Neural cell (in vitro differentiated cells): ENCODE results near the gene TCEA3. TPM values are rescaled to one million over a fixed set of nuclear protein-coding genes. Genes with fewer than 3 reads are reported as not detected.

Experiments
- H2AFZ ChIP-seq: fragments of 200-600, 300-800 bp; sonication (generic), shearing (Covaris generic); 2 replicates; pipeline ENCODE4 v1.6.0; 2014; ENCODE audit warnings: low read depth, mild to moderate bottlenecking, antibody characterized with exemption, low read length, moderate library complexity
- H3F3A ChIP-seq: fragments of 200-600 bp; shearing (Covaris generic); 2 replicates; pipeline ENCODE4 v1.6.1; 2016; ENCODE audit warnings: mild to moderate bottlenecking, moderate library complexity, mixed read lengths, antibody characterized with exemption, low read length; ENCODE audit not compliant: insufficient read depth, poor library complexity, severe bottlenecking
- H3K27ac ChIP-seq: fragments of 200-600, 300-800 bp; sonication (generic), shearing (Covaris generic); 2 replicates; pipeline ENCODE4 v1.5.1; 2014; ENCODE audit warnings: mild to moderate bottlenecking, low read length, moderate library complexity
- H3K27me3 ChIP-seq: fragments of 300-800, 200-600 bp; sonication (generic), shearing (Covaris generic); 2 replicates; pipeline ENCODE4 v1.6.0; 2014; ENCODE audit warnings: mild to moderate bottlenecking, low read depth, low read length, moderate library complexity; ENCODE audit not compliant: insufficient read depth
- H3K36me3 ChIP-seq: fragments of 300-800, 200-600 bp; sonication (generic), shearing (Covaris generic); 2 replicates; pipeline ENCODE4 v1.5.1; 2014; ENCODE audit warnings: mild to moderate bottlenecking, antibody characterized with exemption, low read length, moderate library complexity; ENCODE audit not compliant: insufficient read depth
- H3K4me2 ChIP-seq: fragments of 300-800, 200-600 bp; sonication (generic), shearing (Covaris generic); 2 replicates; pipeline ENCODE4 v1.6.0; 2014; ENCODE audit warnings: mild to moderate bottlenecking, low read length
- H3K4me3 ChIP-seq: fragments of 300-800, 200-600 bp; sonication (generic), shearing (Covaris generic); 2 replicates; pipeline ENCODE4 v1.5.1; 2014; ENCODE audit warnings: mild to moderate bottlenecking, low read length, moderate library complexity
- H3K79me2 ChIP-seq: fragments of 200-600 bp; shearing (Covaris generic); replicated peaks from 2 replicates; pipeline ENCODE4 v1.6.0; 2014; ENCODE audit warnings: mild to moderate bottlenecking, low read length, moderate library complexity; ENCODE audit not compliant: insufficient read depth
- H3K9ac ChIP-seq: fragments of 300-800, 200-600 bp; sonication (generic), shearing (Covaris generic); 2 replicates; pipeline ENCODE4 v1.6.1; 2016; ENCODE audit warnings: mild to moderate bottlenecking, low read length, mixed read lengths
- H3K9me2 ChIP-seq: fragments of 200-600 bp; shearing (Covaris generic); 2 replicates; pipeline ENCODE4 v1.6.1; 2016; ENCODE audit warnings: mild to moderate bottlenecking, low read length, mixed read lengths; ENCODE audit not compliant: insufficient read depth
- H3K9me3 ChIP-seq: fragments of 200-600, 300-800 bp; sonication (generic), shearing (Covaris generic); 2 replicates; pipeline ENCODE4 v1.6.1; 2016; ENCODE audit warnings: mild to moderate bottlenecking, mixed run types, low read length, moderate library complexity, mixed read lengths
- H4K20me1 ChIP-seq: fragments of 200-600 bp; shearing (Covaris generic); 2 replicates; pipeline ENCODE4 v1.6.1; 2016; ENCODE audit warnings: mild to moderate bottlenecking, mixed run types; ENCODE audit not compliant: insufficient read depth
- EP300 ChIP-seq: fragments of 450-650 bp; conservative IDR thresholded peaks from 2 replicates; pipeline ENCODE4 v1.6.1; 2014; ENCODE audit warnings: antibody characterized with exemption, mild to moderate bottlenecking, moderate library complexity; ENCODE audit not compliant: poor library complexity, severe bottlenecking
- EZH2 ChIP-seq: fragments of 200-600, 300-800 bp; shearing (Covaris generic), sonication (generic); IDR thresholded peaks from 2 replicates; pipeline ENCODE4 v1.6.1; 2014; ENCODE audit warnings: antibody characterized with exemption, low read length, borderline replicate concordance, mild to moderate bottlenecking; ENCODE audit not compliant: insufficient read depth, poor library complexity, severe bottlenecking
- MXI1 ChIP-seq: fragments of 450-650 bp; conservative IDR thresholded peaks from 2 replicates; pipeline ENCODE4 v1.6.1; 2014; ENCODE audit warnings: antibody characterized with exemption, mild to moderate bottlenecking; ENCODE audit not compliant: poor library complexity, severe bottlenecking
- POLR2AphosphoS5 ChIP-seq: IDR thresholded peaks from 2 replicates; pipeline ENCODE4 v1.6.1; 2012
- RAD21 ChIP-seq: fragments of 450-650 bp; conservative IDR thresholded peaks from 2 replicates; pipeline ENCODE4 v1.6.1; 2014; ENCODE audit warnings: antibody characterized with exemption, mild to moderate bottlenecking, moderate library complexity
- SMC3 ChIP-seq: fragments of 450-650 bp; conservative IDR thresholded peaks from 2 replicates; pipeline ENCODE4 v1.6.1; 2014; ENCODE audit warnings: antibody characterized with exemption, mild to moderate bottlenecking, moderate library complexity; ENCODE audit not compliant: poor library complexity
- TAF1 ChIP-seq: IDR thresholded peaks from 2 replicates; pipeline ENCODE4 v1.6.1; 2012; ENCODE audit warnings: low read depth
- polyA plus RNA-seq: library from polyadenylated mRNA; depleted of rRNA; stranded (reverse); fragments of >200 nt; gene quantifications from 2 replicates; pipeline ENCODE4 v1.2.3, GENCODE V29; 2014
- TF ChIP-seq, protein P1 (sequence below): IDR thresholded peaks from 2 replicates; pipeline ENCODE4 v1.6.1; 2012; ENCODE audit warnings: borderline replicate concordance
- TF ChIP-seq, protein P2 (sequence below): fragments of 450-650 bp; IDR thresholded peaks from 2 replicates; pipeline ENCODE4 v1.5.1; 2014; ENCODE audit warnings: antibody characterized with exemption, mild to moderate bottlenecking, moderate library complexity; ENCODE audit not compliant: poor library complexity, severe bottlenecking

The TCEA3 gene
- polyA plus RNA-seq, 1 donor from 2014 or later = not detected

DNA sequence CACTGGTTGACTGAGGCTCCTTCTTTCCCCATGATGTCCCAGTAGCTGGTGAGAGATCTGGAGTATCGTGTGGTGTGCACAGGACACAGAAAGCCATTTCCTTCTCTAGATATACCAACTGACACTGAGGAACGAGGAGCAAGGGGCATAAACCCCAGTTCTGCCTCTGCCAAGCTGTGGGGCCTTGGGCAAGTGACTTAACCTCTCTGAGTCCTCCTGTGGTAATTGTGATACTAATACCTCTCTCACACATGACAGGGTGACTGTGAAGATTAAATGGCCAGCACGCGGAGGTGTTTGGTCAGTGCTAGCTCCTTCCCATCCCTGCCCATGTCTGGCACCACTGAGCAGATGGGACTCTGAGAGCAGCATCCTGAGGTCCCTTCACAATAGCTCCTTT, 26.3 kb upstream of the TCEA3 start:
- no peaks in the 10 kb centered on the region for H3F3A ChIP-seq
- no peaks in the 10 kb centered on the region for H3K79me2 ChIP-seq
- no peak overlapping the region for H2AFZ ChIP-seq
- H3K27me3 ChIP-seq = no peaks in the 10 kb centered on the region
- TF ChIP-seq, protein P1, sequence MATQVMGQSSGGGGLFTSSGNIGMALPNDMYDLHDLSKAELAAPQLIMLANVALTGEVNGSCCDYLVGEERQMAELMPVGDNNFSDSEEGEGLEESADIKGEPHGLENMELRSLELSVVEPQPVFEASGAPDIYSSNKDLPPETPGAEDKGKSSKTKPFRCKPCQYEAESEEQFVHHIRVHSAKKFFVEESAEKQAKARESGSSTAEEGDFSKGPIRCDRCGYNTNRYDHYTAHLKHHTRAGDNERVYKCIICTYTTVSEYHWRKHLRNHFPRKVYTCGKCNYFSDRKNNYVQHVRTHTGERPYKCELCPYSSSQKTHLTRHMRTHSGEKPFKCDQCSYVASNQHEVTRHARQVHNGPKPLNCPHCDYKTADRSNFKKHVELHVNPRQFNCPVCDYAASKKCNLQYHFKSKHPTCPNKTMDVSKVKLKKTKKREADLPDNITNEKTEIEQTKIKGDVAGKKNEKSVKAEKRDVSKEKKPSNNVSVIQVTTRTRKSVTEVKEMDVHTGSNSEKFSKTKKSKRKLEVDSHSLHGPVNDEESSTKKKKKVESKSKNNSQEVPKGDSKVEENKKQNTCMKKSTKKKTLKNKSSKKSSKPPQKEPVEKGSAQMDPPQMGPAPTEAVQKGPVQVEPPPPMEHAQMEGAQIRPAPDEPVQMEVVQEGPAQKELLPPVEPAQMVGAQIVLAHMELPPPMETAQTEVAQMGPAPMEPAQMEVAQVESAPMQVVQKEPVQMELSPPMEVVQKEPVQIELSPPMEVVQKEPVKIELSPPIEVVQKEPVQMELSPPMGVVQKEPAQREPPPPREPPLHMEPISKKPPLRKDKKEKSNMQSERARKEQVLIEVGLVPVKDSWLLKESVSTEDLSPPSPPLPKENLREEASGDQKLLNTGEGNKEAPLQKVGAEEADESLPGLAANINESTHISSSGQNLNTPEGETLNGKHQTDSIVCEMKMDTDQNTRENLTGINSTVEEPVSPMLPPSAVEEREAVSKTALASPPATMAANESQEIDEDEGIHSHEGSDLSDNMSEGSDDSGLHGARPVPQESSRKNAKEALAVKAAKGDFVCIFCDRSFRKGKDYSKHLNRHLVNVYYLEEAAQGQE = no peak
- no peaks in the 10 kb centered on the region for H3K9me2 ChIP-seq
- no peak overlapping the region for H3K27ac ChIP-seq
- H3K9ac ChIP-seq = no peak overlapping the region
- H4K20me1 ChIP-seq = no peaks in the 10 kb centered on the region
- H3K4me2 ChIP-seq = no peak overlapping the region
- no peaks in the 10 kb centered on the region for H3K36me3 ChIP-seq
- no peak overlapping the region for H3K4me3 ChIP-seq
- H3K9me3 ChIP-seq = no peaks in the 10 kb centered on the region

DNA sequence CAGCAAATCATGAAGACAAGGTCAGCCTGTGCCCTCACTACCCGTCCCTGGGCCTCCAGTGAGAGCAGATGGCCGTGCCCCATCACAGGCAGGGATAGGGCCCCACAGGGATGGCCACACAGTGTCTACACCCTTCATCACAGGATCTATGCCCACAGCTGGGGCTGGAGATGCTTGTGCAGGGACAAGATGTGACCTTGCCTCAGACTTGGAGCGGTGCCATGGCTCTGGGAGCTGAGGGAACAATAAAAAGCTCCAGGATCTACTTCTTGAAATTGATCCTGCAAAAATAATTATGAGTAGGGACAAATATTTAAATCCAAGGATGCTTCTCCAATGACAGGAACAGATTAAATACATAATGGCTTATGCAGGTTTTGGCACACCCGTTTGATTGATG, 25.4 kb upstream of the TCEA3 start:
- H3K9me2 ChIP-seq = no peaks in the 10 kb centered on the region
- no peak overlapping the region for H3K4me2 ChIP-seq
- no peaks in the 10 kb centered on the region for H3K27me3 ChIP-seq
- no peaks in the 10 kb centered on the region for H3K36me3 ChIP-seq
- TF ChIP-seq EZH2 (no peak), TAF1 (no peak), EP300 (no peak), RAD21 (no peak), SMC3 (no peak), POLR2AphosphoS5 (no peak), MXI1 (no peak)
- TF ChIP-seq, protein P2, sequence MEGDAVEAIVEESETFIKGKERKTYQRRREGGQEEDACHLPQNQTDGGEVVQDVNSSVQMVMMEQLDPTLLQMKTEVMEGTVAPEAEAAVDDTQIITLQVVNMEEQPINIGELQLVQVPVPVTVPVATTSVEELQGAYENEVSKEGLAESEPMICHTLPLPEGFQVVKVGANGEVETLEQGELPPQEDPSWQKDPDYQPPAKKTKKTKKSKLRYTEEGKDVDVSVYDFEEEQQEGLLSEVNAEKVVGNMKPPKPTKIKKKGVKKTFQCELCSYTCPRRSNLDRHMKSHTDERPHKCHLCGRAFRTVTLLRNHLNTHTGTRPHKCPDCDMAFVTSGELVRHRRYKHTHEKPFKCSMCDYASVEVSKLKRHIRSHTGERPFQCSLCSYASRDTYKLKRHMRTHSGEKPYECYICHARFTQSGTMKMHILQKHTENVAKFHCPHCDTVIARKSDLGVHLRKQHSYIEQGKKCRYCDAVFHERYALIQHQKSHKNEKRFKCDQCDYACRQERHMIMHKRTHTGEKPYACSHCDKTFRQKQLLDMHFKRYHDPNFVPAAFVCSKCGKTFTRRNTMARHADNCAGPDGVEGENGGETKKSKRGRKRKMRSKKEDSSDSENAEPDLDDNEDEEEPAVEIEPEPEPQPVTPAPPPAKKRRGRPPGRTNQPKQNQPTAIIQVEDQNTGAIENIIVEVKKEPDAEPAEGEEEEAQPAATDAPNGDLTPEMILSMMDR = no peak
- TF ChIP-seq, protein P1 = no peak
- H4K20me1 ChIP-seq = no peaks in the 10 kb centered on the region
- H3K27ac ChIP-seq = no peak overlapping the region
- H3F3A ChIP-seq = no peaks in the 10 kb centered on the region
- H3K9me3 ChIP-seq = no peaks in the 10 kb centered on the region
- H3K9ac ChIP-seq = no peak overlapping the region
- no peak overlapping the region for H3K4me3 ChIP-seq
- no peak overlapping the region for H2AFZ ChIP-seq
- H3K79me2 ChIP-seq = no peaks in the 10 kb centered on the region
